HepG2 (cell line): ENCODE data around the gene TSC22D3.

Experiments
- CTCF ChIP-seq: sonication (generic); formaldehyde crosslinking; IDR thresholded peaks from 2 replicates; pipeline ENCODE4 v1.5.0; 2020; ENCODE audit warnings: mild to moderate bottlenecking, missing genetic modification reagents, moderate library complexity
- FIP1L1 ChIP-seq: fragments of 200-400 bp; formaldehyde crosslinking; IDR thresholded peaks from 2 replicates; pipeline ENCODE4 v1.6.1; 2018; ENCODE audit warnings: low read depth, mild to moderate bottlenecking, low read length, moderate library complexity, borderline replicate concordance; ENCODE audit not compliant: insufficient read depth
- FOSL1 ChIP-seq: sonication (generic); formaldehyde crosslinking; IDR thresholded peaks from 2 replicates; pipeline ENCODE4 v1.9.0; 2021; ENCODE audit warnings: missing genetic modification reagents, borderline replicate concordance
- JARID2 ChIP-seq: sonication (generic); formaldehyde crosslinking; IDR thresholded peaks from 2 replicates; pipeline ENCODE4 v1.8.1; 2023; ENCODE audit warnings: missing genetic modification reagents, inconsistent platforms; ENCODE audit not compliant: insufficient replicate concordance
- NBN ChIP-seq: fragments of 450-650 bp; conservative IDR thresholded peaks from 2 replicates; pipeline ENCODE4 v1.6.1; 2017
- POLR2A ChIP-seq, 2 experiments: IDR thresholded peaks; 2 replicates each; pipeline ENCODE4 v1.6.1; 2011; ENCODE audit warnings: low read depth in 2 of 2, low read length in 2 of 2, mild to moderate bottlenecking in 1 of 2, moderate library complexity in 1 of 2; ENCODE audit not compliant: insufficient read depth in 1 of 2
- TCF12 ChIP-seq, 2 experiments: fragments of 450-650 bp in 1 of 2; sonication (generic) in 1 of 2; formaldehyde crosslinking in 1 of 2; IDR thresholded peaks; 2 replicates each; pipeline versions ENCODE4 v1.6.1 to v1.8.0; 2017 to 2022; ENCODE audit warnings: antibody characterized with exemption in 1 of 2, mild to moderate bottlenecking in 1 of 2, missing genetic modification reagents in 1 of 2, moderate library complexity in 1 of 2
- TCF7L2 ChIP-seq: IDR thresholded peaks from 2 replicates; pipeline ENCODE4 v1.6.1; 2011; ENCODE audit warnings: mild to moderate bottlenecking, low read depth, low read length, moderate library complexity
- TFE3 ChIP-seq: IDR thresholded peaks from 2 replicates; pipeline ENCODE4 v1.6.1; 2016
- USF2 ChIP-seq, 2 experiments: sonication (generic) in 1 of 2; formaldehyde crosslinking in 1 of 2; IDR thresholded peaks; 2 replicates each; pipeline versions ENCODE4 v1.5.1 to v1.6.1; 2011 to 2020; ENCODE audit warnings: borderline replicate concordance in 1 of 2, low read depth in 1 of 2, low read length in 1 of 2, mild to moderate bottlenecking in 1 of 2, missing genetic modification reagents in 1 of 2, moderate library complexity in 1 of 2
- ZNF274 ChIP-seq: sonication (generic); formaldehyde crosslinking; IDR thresholded peaks from 2 replicates; pipeline ENCODE4 v1.5.1; 2020; ENCODE audit warnings: mild to moderate bottlenecking, missing genetic modification reagents
- ZNF710 ChIP-seq: sonication (generic); formaldehyde crosslinking; IDR thresholded peaks from 2 replicates; pipeline ENCODE4 v1.5.0; 2020; ENCODE audit warnings: mild to moderate bottlenecking, missing genetic modification reagents, borderline replicate concordance

GRCh38 chrX:107734646-107735045 is 40.9 kb downstream of the TSC22D3 start:
- no peak for TF ChIP-seq USF2 (IDR thresholded peaks at IDR 0.05; ENCODE audit: low read depth, low read length)
- no peak for TF ChIP-seq USF2 (CRISPR knock-in tag; IDR thresholded peaks at IDR 0.05; ENCODE audit: borderline replicate concordance)
- no peak for TF ChIP-seq JARID2
- TF ChIP-seq TFE3 (CRISPR knock-in tag), result no peak
- TF ChIP-seq CTCF (CRISPR knock-in tag), result no peak
- no peak for TF ChIP-seq TCF7L2
- TF ChIP-seq FIP1L1, result no peak
- no peak for TF ChIP-seq FOSL1 (CRISPR knock-in tag)
- TF ChIP-seq NBN, result no peak
- TF ChIP-seq TCF12 (IDR thresholded peaks at IDR 0.05), result no peak
- no peak for TF ChIP-seq TCF12 (CRISPR knock-in tag; IDR thresholded peaks at IDR 0.05)
- no peak for TF ChIP-seq ZNF274 (CRISPR knock-in tag)
- TF ChIP-seq ZNF710 (CRISPR knock-in tag), result no peak
- no peak for TF ChIP-seq POLR2A (IDR thresholded peaks at IDR 0.05; ENCODE audit: insufficient read depth in 1 of 2, low read depth in 2 of 2, low read length in 2 of 2)
